Activated CD4-positive, alpha-beta T cell treated with anti-CD3 and anti-CD28 coated beads, Interleukin-2, amount 10 ng/mL, durations not matched to agents 24 days and 14 days (primary cell): ENCODE results near the gene RMDN3. TPM values are rescaled to one million over a fixed set of nuclear protein-coding genes. Genes with fewer than 3 reads are reported as not detected.

Experiments used
- DNase-seq: peaks from one replicate; pipeline ENCODE4 v3.0.0; 2022
- H3K27ac Mint-ChIP-seq: one replicate; pipeline ENCODE4 v1.8.0; 2022; ENCODE audit warnings: mild to moderate bottlenecking, mixed read lengths
- H3K27me3 Mint-ChIP-seq: one replicate; pipeline ENCODE4 v1.8.0; 2022; ENCODE audit warnings: mixed read lengths
- H3K36me3 Mint-ChIP-seq: one replicate; pipeline ENCODE4 v1.8.0; 2022; ENCODE audit warnings: low read depth, mild to moderate bottlenecking, mixed read lengths
- H3K4me1 Mint-ChIP-seq: one replicate; pipeline ENCODE4 v1.8.0; 2021; ENCODE audit warnings: mixed read lengths
- H3K4me3 Mint-ChIP-seq: one replicate; pipeline ENCODE4 v1.8.0; 2022; ENCODE audit warnings: mild to moderate bottlenecking, moderate library complexity, mixed read lengths
- H3K9me3 Mint-ChIP-seq: one replicate; pipeline ENCODE4 v1.8.0; 2021; ENCODE audit warnings: mixed read lengths
- intact Hi-C: fragments of 100-400 bp; cut with micrococcal nuclease; formaldehyde crosslinking; loops from one replicate; pipeline ENCODE4 v1.15.1; 2023
- total RNA-seq: library from RNA; stranded (reverse); gene quantifications from 2 replicates; pipeline ENCODE4 v1.2.3, GENCODE V29; 2022

The RMDN3 gene
- total RNA-seq, 1 donor from 2014 or later = 36.1 TPM

DNA sequence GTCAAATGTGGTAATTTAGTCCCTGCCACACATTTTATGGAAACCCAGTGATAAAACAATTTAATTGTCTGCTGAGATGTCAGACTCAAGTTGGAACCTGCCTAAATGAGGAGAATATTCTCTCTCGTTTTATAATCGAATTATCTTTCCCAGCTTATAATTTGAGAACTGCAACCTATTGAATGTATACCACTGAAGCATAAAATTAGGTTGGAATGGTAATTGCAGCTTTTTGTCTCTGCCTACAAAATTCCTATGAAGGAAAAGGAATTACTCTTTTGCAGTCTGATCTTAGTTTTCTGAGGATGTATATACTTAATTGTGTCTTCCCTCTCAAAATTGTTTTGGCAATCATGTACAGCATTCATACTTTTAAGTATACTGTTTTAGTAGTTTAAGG lies 31.1 kb downstream of the RMDN3 start:
- DNase-seq = no peak
- no peaks in the 10 kb centered on the region for H3K27me3 Mint-ChIP-seq
- peaks cover 38% of the 10 kb centered on the region for H3K36me3 Mint-ChIP-seq
- peaks cover 22% of the 10 kb centered on the region for H3K4me1 Mint-ChIP-seq
- H3K4me3 Mint-ChIP-seq = no peak overlapping the region
- intact Hi-C loops = loop anchor here (2.0 kb wide), 1 partner anchor 29 kb away; the partner anchor contains the start of gene RAD51
- no peaks in the 10 kb centered on the region for H3K9me3 Mint-ChIP-seq
- H3K27ac Mint-ChIP-seq = no peak overlapping the region

DNA sequence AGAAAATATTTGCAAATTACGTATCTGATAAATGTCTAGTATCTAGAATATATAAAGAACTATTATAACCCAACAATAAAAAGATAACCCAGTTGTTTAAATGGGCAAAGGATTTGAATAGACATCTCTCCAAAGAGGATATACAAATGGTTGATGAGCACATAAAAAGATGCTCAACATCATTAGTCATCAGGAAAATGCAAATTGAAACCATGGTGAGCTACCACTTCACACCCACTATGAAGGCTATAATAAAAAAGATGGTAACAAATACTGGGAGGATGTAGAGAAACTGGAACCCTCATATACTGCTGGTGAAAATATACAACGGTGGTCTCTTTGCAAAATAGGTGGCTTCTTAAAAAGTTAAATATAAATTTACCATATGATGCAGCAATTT lies 32.1 kb downstream of the RMDN3 start:
- no peaks in the 10 kb centered on the region for H3K27me3 Mint-ChIP-seq
- no peak for DNase-seq
- peaks cover 22% of the 10 kb centered on the region for H3K4me1 Mint-ChIP-seq
- H3K4me3 Mint-ChIP-seq = no peak overlapping the region
- no peaks in the 10 kb centered on the region for H3K9me3 Mint-ChIP-seq
- no peak overlapping the region for H3K27ac Mint-ChIP-seq
- H3K36me3 Mint-ChIP-seq = peaks cover 35% of the 10 kb centered on the region
- intact Hi-C loops = loop anchor here (2.0 kb wide), 1 partner anchor 28 kb away; the partner anchor contains the start of gene RAD51

DNA sequence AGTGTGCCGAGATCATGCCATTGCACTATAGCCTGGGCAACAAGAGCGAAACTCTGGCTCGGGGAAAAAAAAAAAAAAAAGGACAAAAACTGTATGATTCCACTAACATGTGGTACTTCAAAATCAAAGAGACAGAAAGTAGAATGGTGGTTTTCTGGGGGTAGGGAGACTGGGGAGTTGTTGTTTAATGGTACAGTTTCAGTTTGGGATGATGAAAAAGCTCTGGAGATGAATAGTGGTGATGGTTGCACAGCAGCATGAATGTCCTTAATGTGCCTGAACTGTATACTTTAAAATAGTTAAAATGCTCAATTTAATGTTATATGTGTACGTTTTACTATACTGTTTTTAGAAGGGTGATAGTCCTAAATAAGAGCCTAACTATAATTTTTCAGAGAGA lies 32.7 kb downstream of the RMDN3 start:
- Mint-ChIP-seq H3K27me3 (no peaks in the 10 kb centered on the region), H3K9me3 (no peaks in the 10 kb centered on the region), H3K4me3 (peak overlapping the region; percentile 13), H3K27ac (peak overlapping the region; percentile 65), H3K36me3 (peaks cover 37% of the 10 kb centered on the region), H3K4me1 (peaks cover 22% of the 10 kb centered on the region)
- intact Hi-C loops = loop anchor here (2.0 kb wide), 1 partner anchor 28 kb away; the partner anchor contains the start of gene RAD51
- no peak for DNase-seq

DNA sequence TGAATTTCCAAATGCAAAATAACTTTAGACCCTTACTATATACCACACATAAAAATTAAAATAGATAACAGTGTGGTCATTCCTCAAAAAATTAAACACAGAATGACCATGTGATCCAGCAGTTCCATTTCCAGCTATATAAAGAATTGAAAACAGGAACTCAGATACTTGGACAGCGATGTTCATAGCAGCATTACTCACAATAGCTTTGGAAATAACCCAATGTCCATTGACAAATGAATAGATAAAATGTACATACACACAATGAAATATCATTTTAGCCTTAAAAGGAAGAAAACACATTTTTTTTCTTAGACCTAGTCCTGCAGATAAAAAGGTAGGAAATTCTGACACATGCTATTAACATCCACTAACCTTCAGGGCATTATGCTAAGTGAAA lies 33.4 kb downstream of the RMDN3 start:
- peak overlapping the region; percentile 65 for H3K27ac Mint-ChIP-seq
- H3K4me3 Mint-ChIP-seq = no peak overlapping the region
- no peak for DNase-seq
- H3K9me3 Mint-ChIP-seq = no peaks in the 10 kb centered on the region
- H3K27me3 Mint-ChIP-seq = no peaks in the 10 kb centered on the region
- H3K36me3 Mint-ChIP-seq = peaks cover 37% of the 10 kb centered on the region
- intact Hi-C loops = loop anchor here (2.0 kb wide), 1 partner anchor 27 kb away; the partner anchor contains the start of gene RAD51
- H3K4me1 Mint-ChIP-seq = peaks cover 22% of the 10 kb centered on the region

DNA sequence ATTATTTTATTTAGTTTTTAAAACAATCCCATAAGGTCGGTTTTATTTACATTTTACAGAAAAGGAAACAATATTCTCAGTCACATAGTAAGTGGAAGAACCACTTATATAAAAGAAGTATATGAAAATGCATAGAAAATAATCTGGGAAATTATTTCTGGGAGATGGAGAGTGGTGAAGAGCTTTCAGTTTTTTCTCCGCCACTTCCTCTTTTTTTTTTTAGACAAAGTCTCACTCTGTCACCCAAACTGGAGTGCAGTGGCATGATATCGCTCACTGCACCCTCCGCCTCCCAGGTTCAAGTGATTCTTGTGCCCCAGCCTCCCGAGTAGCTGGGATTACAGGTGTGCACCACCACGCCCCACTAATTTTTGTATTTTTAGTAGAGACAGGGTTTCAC lies 38.9 kb downstream of the RMDN3 start:
- peaks cover 7% of the 10 kb centered on the region for H3K4me1 Mint-ChIP-seq
- H3K36me3 Mint-ChIP-seq = peaks cover 41% of the 10 kb centered on the region
- DNase-seq = no peak
- H3K9me3 Mint-ChIP-seq = no peaks in the 10 kb centered on the region
- H3K27me3 Mint-ChIP-seq = no peaks in the 10 kb centered on the region
- H3K27ac Mint-ChIP-seq = no peak overlapping the region
- no peak overlapping the region for H3K4me3 Mint-ChIP-seq
- intact Hi-C loops = loop anchor here (10.0 kb wide), 1 partner anchor 71 kb away; no protein-coding TSS in a partner anchor

DNA sequence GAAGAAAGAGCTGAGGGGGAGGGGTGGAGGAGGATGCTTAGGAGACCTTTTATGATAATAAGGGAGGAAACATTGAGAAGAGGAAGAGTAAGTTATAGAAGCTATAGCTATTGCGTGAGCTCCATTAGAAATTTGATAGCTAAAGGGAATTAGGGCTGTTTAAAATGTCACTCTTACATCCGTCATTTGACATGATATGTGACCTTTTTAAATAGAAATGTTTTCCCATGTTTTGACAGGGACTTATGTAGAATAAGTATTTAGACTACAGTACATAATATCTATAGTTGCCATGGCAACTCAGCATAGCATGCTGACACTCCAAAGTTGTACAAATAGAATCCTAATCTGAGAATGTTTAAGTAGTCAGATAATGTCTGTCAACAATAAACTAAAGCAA lies 40.9 kb downstream of the RMDN3 start:
- Mint-ChIP-seq H3K27me3 (no peaks in the 10 kb centered on the region), H3K36me3 (peaks cover 43% of the 10 kb centered on the region), H3K4me1 (peaks cover 4% of the 10 kb centered on the region), H3K27ac (no peak overlapping the region), H3K4me3 (no peak overlapping the region), H3K9me3 (no peaks in the 10 kb centered on the region)
- intact Hi-C loops = loop anchor here (10.0 kb wide), 1 partner anchor 69 kb away; no protein-coding TSS in a partner anchor
- DNase-seq = no peak

DNA sequence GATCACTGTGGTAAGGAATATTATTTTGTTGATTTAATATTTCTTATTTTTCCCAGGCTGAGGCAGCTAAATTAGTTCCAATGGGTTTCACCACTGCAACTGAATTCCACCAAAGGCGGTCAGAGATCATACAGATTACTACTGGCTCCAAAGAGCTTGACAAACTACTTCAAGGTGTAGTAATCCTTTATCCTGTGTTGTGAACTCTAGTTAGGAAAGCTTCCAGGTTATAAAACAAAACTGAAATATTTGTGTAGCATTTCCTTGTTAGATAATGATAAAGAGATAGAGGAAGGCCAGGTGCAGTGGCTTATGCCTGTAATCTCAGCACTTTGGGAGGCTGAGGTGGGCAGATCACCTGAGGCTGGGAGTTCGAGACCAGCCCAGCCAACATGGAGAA lies 48.9 kb downstream of the RMDN3 start:
- Mint-ChIP-seq H3K27ac (no peak overlapping the region), H3K4me1 (peaks cover 6% of the 10 kb centered on the region), H3K36me3 (peaks cover 39% of the 10 kb centered on the region), H3K4me3 (no peak overlapping the region), H3K27me3 (no peaks in the 10 kb centered on the region), H3K9me3 (no peaks in the 10 kb centered on the region)
- intact Hi-C loops = no loop called here
- no peak for DNase-seq

DNA sequence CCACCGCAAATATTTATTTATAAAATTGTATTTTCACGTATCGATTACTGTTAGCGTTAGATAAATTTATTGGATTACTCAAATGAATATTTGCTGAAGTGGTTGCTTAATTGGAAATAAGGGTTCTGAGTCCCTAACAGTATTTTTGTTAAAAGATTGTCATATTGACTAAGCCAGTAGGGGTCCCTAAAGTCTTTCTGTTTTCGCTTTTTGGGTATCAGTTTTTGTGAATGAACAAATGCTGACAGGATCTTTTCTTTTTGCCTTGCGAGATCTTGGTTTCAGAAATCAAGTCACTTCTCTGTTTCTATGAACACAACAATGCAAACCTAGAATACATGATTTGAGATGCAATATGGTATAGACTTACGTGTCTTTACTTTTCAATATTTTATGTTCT lies 53.0 kb downstream of the RMDN3 start:
- peaks cover 49% of the 10 kb centered on the region for H3K36me3 Mint-ChIP-seq
- H3K4me1 Mint-ChIP-seq = peaks cover 27% of the 10 kb centered on the region
- no peak overlapping the region for H3K4me3 Mint-ChIP-seq
- no peak overlapping the region for H3K27ac Mint-ChIP-seq
- no peak for DNase-seq
- H3K27me3 Mint-ChIP-seq = no peaks in the 10 kb centered on the region
- no peaks in the 10 kb centered on the region for H3K9me3 Mint-ChIP-seq
- intact Hi-C loops = no loop called here

DNA sequence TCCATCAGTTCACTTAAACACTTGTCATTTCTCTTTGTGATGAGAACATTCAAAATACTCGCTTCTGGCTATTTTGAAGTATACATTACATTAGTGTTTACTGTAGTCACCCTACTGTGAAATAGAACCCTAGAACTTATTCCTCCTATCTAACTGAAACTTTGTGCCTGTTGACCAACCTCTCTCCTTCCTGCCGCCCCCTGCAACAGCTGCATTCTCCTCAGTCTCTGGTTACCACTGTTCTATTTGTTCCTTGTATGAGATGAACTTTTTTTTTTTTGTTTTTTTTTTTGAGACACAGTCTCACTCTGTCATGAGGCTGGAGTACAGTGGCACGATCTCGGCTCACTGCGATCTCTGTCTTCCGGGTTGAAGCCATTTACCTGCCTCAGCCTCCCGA lies 57.1 kb downstream of the RMDN3 start:
- peak overlapping the region; percentile 12 for H3K27ac Mint-ChIP-seq
- no peak for DNase-seq
- intact Hi-C loops = loop anchor here (5.0 kb wide), 1 partner anchor 194 kb away; the partner anchor contains the start of gene VPS18
- peaks cover 49% of the 10 kb centered on the region for H3K36me3 Mint-ChIP-seq
- H3K4me1 Mint-ChIP-seq = peaks cover 40% of the 10 kb centered on the region
- H3K4me3 Mint-ChIP-seq = peak overlapping the region; percentile 3
- no peaks in the 10 kb centered on the region for H3K9me3 Mint-ChIP-seq
- no peaks in the 10 kb centered on the region for H3K27me3 Mint-ChIP-seq

DNA sequence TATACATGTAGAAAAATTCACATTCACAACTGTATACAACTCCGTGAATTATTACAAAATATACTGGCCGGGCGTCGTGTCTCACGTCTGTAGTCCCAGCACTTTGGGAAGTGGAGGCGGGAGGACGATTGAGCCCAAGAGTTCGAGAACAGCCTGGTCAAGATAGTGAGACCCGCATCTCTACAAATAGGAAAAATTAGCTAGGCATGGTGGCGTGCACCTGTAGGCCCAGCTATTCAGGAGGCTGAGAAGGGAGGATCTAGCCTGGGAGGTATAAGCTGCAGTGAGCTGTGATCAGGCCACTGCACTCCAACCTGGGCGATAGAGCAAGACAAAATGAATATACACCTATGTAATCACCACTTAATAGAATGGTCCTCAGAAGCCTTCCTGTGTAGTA lies 58.8 kb downstream of the RMDN3 start:
- intact Hi-C loops = loop anchor here (5.0 kb wide), 1 partner anchor 196 kb away; the partner anchor contains the start of gene VPS18
- peaks cover 37% of the 10 kb centered on the region for H3K4me1 Mint-ChIP-seq
- H3K9me3 Mint-ChIP-seq = no peaks in the 10 kb centered on the region
- no peak for DNase-seq
- H3K4me3 Mint-ChIP-seq = peak overlapping the region; percentile 100
- peak overlapping the region; percentile 100 for H3K27ac Mint-ChIP-seq
- no peaks in the 10 kb centered on the region for H3K27me3 Mint-ChIP-seq
- H3K36me3 Mint-ChIP-seq = peaks cover 47% of the 10 kb centered on the region

DNA sequence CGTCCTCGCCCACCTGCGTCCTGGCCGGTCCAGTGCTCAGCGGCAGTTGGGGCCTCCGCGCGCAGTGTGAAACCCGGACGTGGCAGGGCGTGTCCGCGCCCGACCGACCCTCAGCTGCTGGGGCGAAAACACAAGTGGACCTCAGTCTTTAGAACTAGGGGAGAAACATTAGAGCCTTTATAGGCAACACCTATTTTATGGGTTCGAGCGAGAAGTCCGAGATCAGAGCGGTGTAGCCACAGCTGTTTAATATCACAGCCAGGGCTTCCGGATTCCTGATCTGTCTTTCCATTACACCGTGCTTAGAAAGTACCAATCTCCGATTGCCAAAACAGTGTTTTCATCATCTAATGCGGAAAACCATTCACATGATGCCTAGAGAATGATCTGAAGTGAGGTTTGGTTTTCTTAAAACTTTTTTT lies 59.6 kb downstream of the RMDN3 start:
- H3K9me3 Mint-ChIP-seq = no peaks in the 10 kb centered on the region
- intact Hi-C loops = loop anchor here (1.0 to 5.0 kb wide), 6 partner anchors 27 to 197 kb away; partner anchors contain the start of genes GCHFR, KNL1, RPUSD2 and VPS18

DNA sequence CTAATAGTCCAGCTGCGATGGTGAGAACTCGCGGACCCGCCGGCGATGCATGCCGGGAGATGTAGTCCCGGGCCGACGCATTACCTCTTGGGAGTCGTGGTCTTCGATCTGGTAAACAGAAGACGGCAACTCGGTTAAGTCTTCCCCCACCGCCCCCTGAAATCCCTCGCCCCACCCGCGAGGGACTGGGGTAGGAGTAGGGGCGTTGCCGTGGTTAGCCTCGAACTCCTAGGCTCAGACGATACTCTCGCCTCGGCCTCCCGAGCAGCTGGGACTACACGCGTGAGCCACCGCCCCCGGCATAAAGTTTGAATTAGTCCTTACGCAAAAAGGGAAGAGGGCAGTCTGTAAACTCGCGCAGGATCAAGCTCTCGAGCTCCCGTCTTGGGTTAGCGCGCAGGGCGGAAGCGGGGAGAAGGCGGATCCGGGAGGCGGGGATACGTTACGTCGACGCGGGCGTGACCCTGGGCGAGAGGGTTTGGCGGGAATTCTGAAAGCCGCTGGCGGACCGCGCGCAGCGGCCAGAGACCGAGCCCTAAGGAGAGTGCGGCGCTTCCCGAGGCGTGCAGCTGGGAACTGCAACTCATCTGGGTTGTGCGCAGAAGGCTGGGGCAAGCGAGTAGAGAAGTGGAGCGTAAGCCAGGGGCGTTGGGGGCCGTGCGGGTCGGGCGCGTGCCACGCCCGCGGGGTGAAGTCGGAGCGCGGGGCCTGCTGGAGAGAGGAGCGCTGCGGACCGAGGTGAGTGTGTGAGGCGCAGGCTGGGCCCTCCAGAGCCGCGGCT lies 60.2 kb downstream of the RMDN3 start, which contains the start of gene RAD51:
RAD51 (plus strand) TSS at position 487 of the 781 bp plus-strand sequence. CDS start 3,585 bp downstream, outside the sequence.
- intact Hi-C loops = loop anchor here (1.0 to 5.0 kb wide), 9 partner anchors 28 to 197 kb away; partner anchors contain the start of genes DNAJC17, GCHFR, KNL1 and RMDN3
- H3K4me3 Mint-ChIP-seq = peak within 1 kb of the TSS; percentile 100
- peaks cover 30% of the 10 kb centered on the region for H3K4me1 Mint-ChIP-seq
- no peaks in the 10 kb centered on the region for H3K9me3 Mint-ChIP-seq
- H3K27ac Mint-ChIP-seq = peak within 1 kb of the TSS; percentile 100
- peaks cover 38% of the 10 kb centered on the region for H3K36me3 Mint-ChIP-seq
- peak; percentile 99 for DNase-seq
- no peaks in the 10 kb centered on the region for H3K27me3 Mint-ChIP-seq

More for the DNA sequence above, 59.6 kb downstream of the RMDN3 start:
- peak overlapping the region; percentile 100 for H3K4me3 Mint-ChIP-seq
- peaks cover 40% of the 10 kb centered on the region for H3K36me3 Mint-ChIP-seq
- peaks cover 35% of the 10 kb centered on the region for H3K4me1 Mint-ChIP-seq
- H3K27me3 Mint-ChIP-seq = no peaks in the 10 kb centered on the region
- DNase-seq = peak; percentile 82
- peak overlapping the region; percentile 100 for H3K27ac Mint-ChIP-seq

DNA sequence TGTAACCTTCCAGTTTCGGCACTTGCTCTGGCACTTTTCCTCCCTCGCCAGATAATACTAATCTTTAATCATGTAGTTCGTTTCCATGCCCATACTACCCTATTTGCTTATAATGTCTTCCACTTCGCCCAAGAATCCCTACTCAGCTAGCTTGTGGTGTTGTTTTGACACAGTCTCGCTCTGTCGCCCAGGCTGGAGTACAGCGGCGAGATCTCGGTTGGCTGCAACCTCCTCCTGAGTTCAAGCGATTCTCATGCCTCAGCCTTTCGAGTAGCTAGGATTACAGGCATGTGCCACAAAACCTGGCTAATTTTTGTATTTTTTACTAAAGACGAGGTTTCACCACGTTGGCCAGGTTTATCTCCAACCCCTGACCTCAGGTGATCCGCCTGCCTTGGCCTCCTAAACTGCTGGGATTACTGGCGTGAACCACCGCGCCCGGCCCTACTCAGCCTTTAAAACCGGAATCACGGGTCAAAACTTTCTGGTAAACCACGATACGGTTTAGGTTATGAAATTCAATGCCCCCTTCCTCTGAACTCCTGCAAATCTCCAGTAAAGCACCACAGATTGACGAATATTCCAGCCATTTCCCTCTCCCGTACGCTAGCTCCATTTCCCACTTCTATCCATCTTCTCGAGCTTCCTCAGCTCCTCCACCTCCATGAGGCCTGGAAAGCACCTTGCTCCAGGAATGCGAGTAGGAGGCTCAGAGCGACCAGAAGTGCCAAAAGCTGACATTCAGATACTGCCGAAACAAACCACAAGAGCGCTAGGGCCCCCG lies 61.0 kb downstream of the RMDN3 start:
- Mint-ChIP-seq H3K36me3 (peaks cover 34% of the 10 kb centered on the region), H3K27ac (peak overlapping the region; percentile 100), H3K4me1 (peaks cover 24% of the 10 kb centered on the region), H3K4me3 (peak overlapping the region; percentile 100), H3K27me3 (no peaks in the 10 kb centered on the region), H3K9me3 (no peaks in the 10 kb centered on the region)
- no peak for DNase-seq
- intact Hi-C loops = loop anchor here (1.0 to 5.0 kb wide), 6 partner anchors 29 to 113 kb away; partner anchors contain the start of genes DNAJC17, GCHFR, RMDN3 and ZFYVE19
